Gastrocnemius medialis (tissue), 4 donors: Measurements from ENCODE around the gene PELI1.
"Not testable (repeated sequence)": the region's sequence is repeated elsewhere in the genome, so short reads cannot be mapped to it uniquely, and the experiment has no call there.

Experiments
- CTCF ChIP-seq, 5 experiments: fragments of 450-650 bp in 3 of 5; fragments of 200-600 bp in 2 of 5; sonication (generic) in 2 of 5; IDR thresholded peaks in 4 of 5; conservative IDR thresholded peaks in 1 of 5; 1 replicate in 4 of 5; 2 replicates in 1 of 5; pipeline ENCODE4 v1.5.1; 2016 to 2019; ENCODE audit warnings: antibody characterized with exemption in 5 of 5, mild to moderate bottlenecking in 3 of 5, moderate library complexity in 3 of 5
- POLR2A ChIP-seq, 2 donors: fragments of 450-650 bp; IDR thresholded peaks; one replicate each; pipeline ENCODE4 v1.6.1; 2017; ENCODE audit warnings: antibody characterized with exemption in 2 of 2, mild to moderate bottlenecking in 2 of 2, moderate library complexity in 2 of 2

GRCh38 chr2:64074616-64075015 lies 69.6 kb downstream of the PELI1 start:
- TF ChIP-seq POLR2A (IDR thresholded peaks at IDR 0.05); CTCF (IDR thresholded peaks at IDR 0.05 in 4 of 5, conservative IDR thresholded peaks at IDR 0.05 in 1 of 5): not testable (repeated sequence)
